ENCODE data around the gene RXRA. TPM values are rescaled to one million over a fixed set of nuclear protein-coding genes. Genes with fewer than 3 reads are reported as not detected.
A peak's percentile ranks its signal among the peaks of the same experiment; 100 is the strongest.

RXRA gene
- polyA plus RNA-seq, 3 donors: 15.8 to 91.0 (median 23.2) TPM

DNA sequence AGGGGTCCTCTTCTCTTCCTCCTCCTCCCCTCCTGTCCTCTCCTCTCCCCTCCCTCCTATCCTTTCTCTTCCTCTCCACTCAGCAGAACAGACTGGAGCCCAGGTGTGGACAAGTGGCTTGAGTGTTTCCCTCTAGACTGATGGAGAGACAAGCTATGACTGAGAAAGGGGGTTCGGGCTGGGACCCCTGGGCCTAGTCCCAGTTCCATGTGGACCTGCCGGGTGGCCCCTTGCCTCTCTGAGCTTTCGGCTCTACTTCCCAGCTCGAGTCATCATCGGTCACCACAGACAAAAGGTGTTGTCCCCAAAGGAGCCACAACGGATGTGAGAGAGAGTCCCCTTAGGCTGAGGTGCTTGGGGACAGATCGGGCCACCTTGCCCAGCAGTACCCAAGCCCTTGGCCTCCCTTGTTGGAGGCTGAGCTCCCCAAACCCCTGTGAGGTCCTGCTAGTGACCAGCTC, 3.4 kb upstream of the RXRA start:
- H3K79me2 ChIP-seq (ENCODE audit: insufficient read depth, low read length): peaks cover 11% of the 10 kb centered on the region
- H3K9me3 Mint-ChIP-seq: no peaks in the 10 kb centered on the region
- WGBS (ENCODE audit: insufficient coverage): 95% methylated on average over 7 of the region's 7 CpGs
- no peak overlapping the region for H3K27ac ChIP-seq (ENCODE audit: low read depth in 1 of 2, low read length in 2 of 2)
- H4K20me1 ChIP-seq (ENCODE audit: insufficient read depth, low read length): peaks cover 10% of the 10 kb centered on the region
- no peak for DNase-seq
- no peaks in the 10 kb centered on the region for H3K9me3 ChIP-seq (replicated peaks in 1 of 2; ENCODE audit: control insufficient read depth in 1 of 2, insufficient read depth in 1 of 2, low read length in 2 of 2)
- H3K4me1 ChIP-seq (ENCODE audit: control insufficient read depth in 1 of 2, insufficient read depth in 2 of 2, low read length in 2 of 2): peaks cover 17 to 30% of the 10 kb centered on the region in 2 donors
- H2AFZ ChIP-seq (ENCODE audit: insufficient read depth, low read depth, low read length, poor library complexity, severe bottlenecking): no peak overlapping the region
- H3K4me2 ChIP-seq (replicated peaks; ENCODE audit: extremely low read depth, low read length, poor library complexity, severe bottlenecking): no peak overlapping the region
- intact Hi-C loops (cut with micrococcal nuclease): loop anchor here (5.0 to 10.0 kb wide), 4 partner anchors 78 to 258 kb away; partner anchors contain the start of gene BRD3 (in 1 of the 2)
- peaks cover 20% of the 10 kb centered on the region for H3K4me1 Mint-ChIP-seq
- H3K36me3 Mint-ChIP-seq: peaks cover 0 to 2% of the 10 kb centered on the region in 2 donors
- H3K4me3 ChIP-seq (replicated peaks in 1 of 3; ENCODE audit: low read depth in 2 of 3, low read length in 3 of 3): no peak overlapping the region
- no peak overlapping the region for H3K27ac Mint-ChIP-seq
- H3K4me3 Mint-ChIP-seq: no peak overlapping the region
- TF ChIP-seq, protein P1, sequence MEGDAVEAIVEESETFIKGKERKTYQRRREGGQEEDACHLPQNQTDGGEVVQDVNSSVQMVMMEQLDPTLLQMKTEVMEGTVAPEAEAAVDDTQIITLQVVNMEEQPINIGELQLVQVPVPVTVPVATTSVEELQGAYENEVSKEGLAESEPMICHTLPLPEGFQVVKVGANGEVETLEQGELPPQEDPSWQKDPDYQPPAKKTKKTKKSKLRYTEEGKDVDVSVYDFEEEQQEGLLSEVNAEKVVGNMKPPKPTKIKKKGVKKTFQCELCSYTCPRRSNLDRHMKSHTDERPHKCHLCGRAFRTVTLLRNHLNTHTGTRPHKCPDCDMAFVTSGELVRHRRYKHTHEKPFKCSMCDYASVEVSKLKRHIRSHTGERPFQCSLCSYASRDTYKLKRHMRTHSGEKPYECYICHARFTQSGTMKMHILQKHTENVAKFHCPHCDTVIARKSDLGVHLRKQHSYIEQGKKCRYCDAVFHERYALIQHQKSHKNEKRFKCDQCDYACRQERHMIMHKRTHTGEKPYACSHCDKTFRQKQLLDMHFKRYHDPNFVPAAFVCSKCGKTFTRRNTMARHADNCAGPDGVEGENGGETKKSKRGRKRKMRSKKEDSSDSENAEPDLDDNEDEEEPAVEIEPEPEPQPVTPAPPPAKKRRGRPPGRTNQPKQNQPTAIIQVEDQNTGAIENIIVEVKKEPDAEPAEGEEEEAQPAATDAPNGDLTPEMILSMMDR (IDR thresholded peaks at IDR 0.05): no peak
- peaks cover 18 to 31% (median 19%) of the 10 kb centered on the region in 3 donors for H3K27me3 Mint-ChIP-seq (ENCODE audit: low read depth in 3 of 3)
- no peak overlapping the region for H3K9ac ChIP-seq (ENCODE audit: insufficient read depth, low read length, poor library complexity, severe bottlenecking)
- H3K27me3 ChIP-seq (ENCODE audit: control insufficient read depth in 2 of 2, insufficient read depth in 2 of 2, low read length in 2 of 2): peaks cover 0 to 6% of the 10 kb centered on the region in 2 donors
- H3K36me3 ChIP-seq (replicated peaks in 1 of 2; ENCODE audit: control insufficient read depth in 1 of 2, insufficient read depth in 2 of 2, low read length in 2 of 2): no peaks in the 10 kb centered on the region

DNA sequence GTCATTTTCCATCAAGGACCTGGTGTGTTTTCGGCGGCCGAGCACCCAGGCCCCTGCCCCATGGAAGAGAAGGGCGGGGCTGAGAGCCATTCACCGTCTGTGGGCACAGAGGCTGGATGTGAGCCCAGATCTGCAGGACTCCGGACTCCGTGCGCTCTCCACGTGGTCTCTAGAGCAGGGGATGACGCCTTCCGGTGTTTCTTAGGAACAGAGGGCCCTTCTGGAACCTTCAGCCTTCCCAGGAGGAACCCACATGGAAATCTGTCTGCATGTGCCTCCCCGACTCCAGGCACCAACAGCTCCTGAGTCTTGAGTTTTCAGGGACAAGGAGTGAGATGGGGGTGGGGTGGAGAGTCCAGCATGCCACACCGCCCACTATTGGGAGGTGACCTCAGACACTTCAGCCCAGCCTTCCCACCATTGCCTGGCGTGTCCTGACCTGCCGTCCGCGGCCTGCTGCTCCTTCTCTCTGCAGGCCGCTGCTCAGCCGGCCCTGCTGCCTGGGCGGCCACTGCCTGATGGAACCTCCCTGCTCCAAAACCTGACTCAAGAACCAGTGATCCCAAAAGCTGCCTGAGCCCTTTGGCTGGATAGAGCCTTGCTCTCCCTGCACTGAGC, 2.4 kb upstream of the RXRA start:
- no peak overlapping the region for H3K9ac ChIP-seq (ENCODE audit: insufficient read depth, low read length, poor library complexity, severe bottlenecking)
- intact Hi-C loops (cut with micrococcal nuclease): loop anchor here (2.0 to 10.0 kb wide), 6 partner anchors 17 to 259 kb away; partner anchors contain the start of gene BRD3 (in 1 of the 2)
- H2AFZ ChIP-seq (ENCODE audit: insufficient read depth, low read depth, low read length, poor library complexity, severe bottlenecking): no peak overlapping the region
- H3K27ac Mint-ChIP-seq: peak overlapping the region in 4 of 7 donors; percentile 78 to 89 (median 80)
- H3K79me2 ChIP-seq (ENCODE audit: insufficient read depth, low read length): peaks cover 22% of the 10 kb centered on the region
- H3K27me3 Mint-ChIP-seq (ENCODE audit: low read depth in 3 of 3): peaks cover 16 to 29% (median 18%) of the 10 kb centered on the region in 3 donors
- TF ChIP-seq, protein P1 (IDR thresholded peaks at IDR 0.05): no peak
- no peaks in the 10 kb centered on the region for H3K9me3 ChIP-seq (replicated peaks in 1 of 2; ENCODE audit: control insufficient read depth in 1 of 2, insufficient read depth in 1 of 2, low read length in 2 of 2)
- H3K4me1 Mint-ChIP-seq: peaks cover 30% of the 10 kb centered on the region
- H3K27ac ChIP-seq (ENCODE audit: low read depth in 1 of 2, low read length in 2 of 2): no peak overlapping the region
- H3K36me3 Mint-ChIP-seq: peaks cover 2 to 6% of the 10 kb centered on the region in 2 donors
- no peaks in the 10 kb centered on the region for H3K9me3 Mint-ChIP-seq
- no peaks in the 10 kb centered on the region for H3K36me3 ChIP-seq (replicated peaks in 1 of 2; ENCODE audit: control insufficient read depth in 1 of 2, insufficient read depth in 2 of 2, low read length in 2 of 2)
- peak overlapping the region in 1 of 2 donors; percentile 87 for H3K4me3 Mint-ChIP-seq
- peaks cover 28 to 40% of the 10 kb centered on the region in 2 donors for H3K4me1 ChIP-seq (ENCODE audit: control insufficient read depth in 1 of 2, insufficient read depth in 2 of 2, low read length in 2 of 2)
- H4K20me1 ChIP-seq (ENCODE audit: insufficient read depth, low read length): peaks cover 21% of the 10 kb centered on the region
- WGBS (ENCODE audit: insufficient coverage): 75% methylated on average over 19 of the region's 20 CpGs
- no peak for DNase-seq
- H3K4me2 ChIP-seq (replicated peaks; ENCODE audit: extremely low read depth, low read length, poor library complexity, severe bottlenecking): no peak overlapping the region
- H3K27me3 ChIP-seq (ENCODE audit: control insufficient read depth in 2 of 2, insufficient read depth in 2 of 2, low read length in 2 of 2): peaks cover 0 to 6% of the 10 kb centered on the region in 2 donors
- H3K4me3 ChIP-seq (replicated peaks in 1 of 3; ENCODE audit: low read depth in 2 of 3, low read length in 3 of 3): no peak overlapping the region
